ENCODE results near the gene HMG20B. TPM values are rescaled to one million over a fixed set of nuclear protein-coding genes. Genes with fewer than 3 reads are reported as not detected.
"Not testable (repeated sequence)": the region's sequence is repeated elsewhere in the genome, so short reads cannot be mapped to it uniquely, and the experiment has no call there.

The HMG20B gene
- total and polyA plus RNA-seq, 7 donors, result 61.3 to 148 (median 105) TPM

- Histone ChIP-seq H3K4me3 (no peak overlapping the region), H3K36me3 (no peaks in the 10 kb centered on the region), H3K27me3 (no peaks in the 10 kb centered on the region), H3K4me1 (peaks cover 0 to 46% (median 34%) of the 10 kb centered on the region in 4 donors), H3K27ac (no peak overlapping the region), H3K9me3 (no peaks in the 10 kb centered on the region)
- DNase-seq, result no peak
- WGBS, 2 donors, result 33 to 74% methylated on average over 17 of the region's 17 CpGs
- TF ChIP-seq POLR2AphosphoS5 (IDR thresholded peaks at IDR 0.05) (no peak), CTCF (IDR thresholded peaks at IDR 0.05) (no peak), POLR2A (IDR thresholded peaks at IDR 0.05) (no peak), EP300 (IDR thresholded peaks at IDR 0.05) (no peak)
- intact Hi-C loops (cut with DNase I), result loop anchor here (5.0 kb wide), 1 partner anchor 39 kb away; no protein-coding TSS in a partner anchor
Measured at GRCh38 chr19:3578390-3578789, 5.6 kb downstream of the HMG20B start.

DNA sequence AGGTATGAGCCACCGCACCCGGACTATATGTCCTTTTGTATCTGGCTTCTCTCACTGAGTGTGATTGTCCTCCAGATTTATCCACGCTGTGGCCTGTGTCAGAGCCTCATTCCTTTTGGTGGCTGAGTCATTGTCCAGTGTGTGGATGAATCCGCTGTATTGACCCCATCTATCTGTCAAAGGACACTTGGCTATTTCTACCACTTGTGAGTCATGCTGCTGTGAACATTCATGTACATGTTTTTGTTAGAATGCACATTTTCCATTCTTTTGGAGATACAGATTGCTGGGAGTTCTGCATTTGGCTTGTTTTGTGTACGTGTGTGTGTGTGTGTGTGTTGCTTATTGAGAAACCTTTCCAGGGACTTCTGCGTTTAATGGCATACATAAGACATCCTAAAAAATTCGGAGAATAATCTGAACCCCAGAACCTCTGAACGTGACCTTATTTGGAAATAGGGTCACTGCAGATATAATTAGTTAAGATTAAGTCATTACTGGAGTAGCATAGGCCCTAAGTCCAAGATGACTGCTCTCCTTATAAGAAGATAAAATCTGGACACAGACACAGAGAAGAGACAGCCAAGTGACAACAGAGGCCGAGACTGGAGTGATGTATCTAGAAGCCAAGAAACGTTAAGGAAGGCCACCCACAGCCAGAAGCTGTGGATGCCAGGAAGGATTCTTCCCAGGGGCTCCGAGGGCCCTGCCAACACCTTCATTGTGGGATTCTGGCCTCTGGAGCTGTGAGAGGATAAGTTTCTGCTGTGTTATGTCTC is 7.6 kb downstream of the HMG20B start:
- Histone ChIP-seq H3K4me1 (peaks cover 0 to 36% (median 25%) of the 10 kb centered on the region in 4 donors), H3K36me3 (no peaks in the 10 kb centered on the region), H3K27ac (peak overlapping the region; percentile 17 to 66 (median 53)), H3K27me3 (peaks cover 3 to 11% (median 10%) of the 10 kb centered on the region in 3 donors), H3K4me3 (no peak overlapping the region), H3K9me3 (no peaks in the 10 kb centered on the region)
- DNase-seq, result no peak
- intact Hi-C loops (cut with DNase I), result no loop called here
- peak in 2 of 4 donors; percentile 16 to 42 for TF ChIP-seq POLR2AphosphoS5 (IDR thresholded peaks at IDR 0.05)
- TF ChIP-seq POLR2A (IDR thresholded peaks at IDR 0.05), result no peak
- TF ChIP-seq EP300 (IDR thresholded peaks at IDR 0.05), result no peak
- WGBS, 2 donors, result 58 to 69% methylated on average over 11 of the region's 11 CpGs

DNA sequence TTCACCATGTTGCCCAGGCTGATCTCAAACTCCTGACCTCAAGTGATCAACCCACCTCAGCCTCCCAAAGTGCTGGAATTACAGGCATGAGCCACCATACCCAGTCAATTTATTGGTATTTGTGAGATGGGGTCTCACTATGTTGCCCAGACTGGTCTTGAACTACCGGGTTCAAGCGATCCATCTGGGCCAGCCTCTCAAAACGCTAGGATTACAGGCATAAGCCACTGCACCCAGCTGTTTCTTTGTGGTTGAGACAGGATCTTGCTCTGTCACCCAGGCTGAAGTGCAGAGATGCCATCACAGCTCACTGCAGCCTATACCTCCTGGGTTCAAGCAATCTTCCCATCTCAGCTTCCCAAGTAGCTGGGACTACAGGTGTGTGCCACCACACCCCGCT is 9.0 kb downstream of the HMG20B start:
- WGBS, 2 donors, result 81% methylated on average over 4 of the region's 4 CpGs
- H3K9me3 ChIP-seq; H3K36me3 ChIP-seq; DNase-seq; H3K27ac ChIP-seq; intact Hi-C loops (cut with DNase I); H3K4me3 ChIP-seq: not testable (repeated sequence)
- peaks cover 0 to 34% (median 25%) of the 10 kb centered on the region in 4 donors for H3K4me1 ChIP-seq
- H3K27me3 ChIP-seq, result peaks cover 16 to 26% (median 21%) of the 10 kb centered on the region in 3 donors

GRCh38 chr19:3584036-3584802 is 11.5 kb downstream of the HMG20B start:
- DNase-seq; H3K27ac ChIP-seq; H3K4me3 ChIP-seq; intact Hi-C loops (cut with DNase I); H3K36me3 ChIP-seq; H3K9me3 ChIP-seq: not testable (repeated sequence)
- Histone ChIP-seq H3K4me1 (peaks cover 0 to 35% (median 28%) of the 10 kb centered on the region in 4 donors), H3K27me3 (peaks cover 16 to 27% (median 21%) of the 10 kb centered on the region in 3 donors)
- WGBS, 2 donors, result 70 to 89% methylated on average over 15 of the region's 15 CpGs

DNA sequence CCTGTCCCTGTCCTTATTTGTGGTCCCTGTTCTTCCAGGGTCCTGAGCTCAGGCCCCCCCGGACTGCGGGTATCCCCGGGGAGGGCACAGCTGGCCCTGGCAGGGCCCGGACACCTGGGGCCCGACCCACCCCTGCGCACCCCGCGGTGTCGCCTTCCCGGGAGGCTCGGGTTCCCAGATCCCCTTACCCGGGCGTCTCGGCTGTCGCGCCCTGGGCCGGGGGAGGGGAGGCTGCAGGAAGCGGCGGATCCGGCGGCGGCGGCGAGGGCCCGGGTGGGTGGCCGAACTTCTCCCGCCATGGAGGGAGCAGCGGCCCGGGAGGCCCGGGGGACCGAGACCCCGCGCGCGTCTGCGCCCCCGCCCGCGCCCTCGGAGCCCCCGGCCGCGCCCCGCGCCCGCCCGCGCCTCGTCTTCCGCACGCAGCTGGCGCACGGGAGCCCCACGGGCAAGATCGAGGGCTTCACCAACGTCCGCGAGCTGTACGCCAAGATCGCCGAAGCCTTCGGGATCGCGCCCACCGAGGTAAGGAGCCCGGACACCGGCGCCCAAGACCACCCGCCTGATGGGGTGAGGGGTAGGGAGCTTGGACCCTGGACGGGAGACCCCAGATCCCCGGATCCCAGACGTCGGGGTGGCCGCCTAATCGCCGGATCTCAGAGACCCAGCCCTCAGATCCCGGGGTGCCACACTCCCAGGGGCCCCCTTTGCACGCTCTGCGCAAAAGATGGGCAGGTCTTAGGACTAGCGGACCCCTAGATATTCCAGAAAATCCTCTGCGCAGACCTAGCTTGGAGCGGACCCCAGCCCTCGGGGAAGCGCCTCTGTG is 12.8 kb downstream of the HMG20B start, which contains the start of gene GIPC3:
Gene GIPC3, plus strand, starts transcription at position 178 of the 826 bp plus-strand sequence. Its CDS starts 120 bp downstream, at position 298.
- no peak for DNase-seq
- peaks cover 0 to 27% (median 25%) of the 10 kb centered on the region in 4 donors for H3K4me1 ChIP-seq
- TF ChIP-seq EP300 (IDR thresholded peaks at IDR 0.05), result no peak
- no peak for TF ChIP-seq POLR2AphosphoS5 (IDR thresholded peaks at IDR 0.05)
- TF ChIP-seq CTCF (IDR thresholded peaks at IDR 0.05), result no peak
- TF ChIP-seq POLR2A (IDR thresholded peaks at IDR 0.05), result no peak
- H3K9me3 ChIP-seq, result no peaks in the 10 kb centered on the region
- peak within 1 kb of the TSS in 1 of 4 donors; percentile 46 for H3K27ac ChIP-seq
- peaks cover 16 to 27% (median 21%) of the 10 kb centered on the region in 3 donors for H3K27me3 ChIP-seq
- H3K36me3 ChIP-seq, result no peaks in the 10 kb centered on the region
- H3K4me3 ChIP-seq, result peak within 1 kb of the TSS in 3 of 4 donors; percentile 16 to 39 (median 30)
- WGBS, 2 donors, result 3 to 10% methylated on average over 84 of the region's 84 CpGs
- intact Hi-C loops (cut with DNase I), result no loop called here
